GM21528 (cell line): Measurements from ENCODE around the gene SOCS6.

Experiments
- ATAC-seq: cut with Tn5 transposase; IDR thresholded peaks from one replicate; pipeline ENCODE4 v1.9.1; 2021; ENCODE audit warnings: mild to moderate bottlenecking, moderate library complexity; ENCODE audit not compliant: unreplicated experiment, low FRiP score

The SOCS6 gene

GRCh38 chr18:70377857-70378701 lies 89.2 kb downstream of the SOCS6 start:
- no peak for ATAC-seq
